Keratinocyte (primary cell): Measurements from ENCODE around the gene ALG11.

Experiments used
- EZH2 ChIP-seq: IDR thresholded peaks from one replicate; pipeline ENCODE4 v1.6.1; 2012; ENCODE audit warnings: inconsistent platforms, mild to moderate bottlenecking, low read length, moderate library complexity
- TF ChIP-seq, protein P1 (sequence below), 3 experiments: IDR thresholded peaks in 1 of 3; conservative IDR thresholded peaks in 1 of 3; optimal IDR thresholded peaks in 1 of 3; 2 replicates in 2 of 3; 3 replicates in 1 of 3; pipeline versions ENCODE3 to v1.5.1; 2011; ENCODE audit warnings: low read length in 3 of 3, mild to moderate bottlenecking in 3 of 3, moderate library complexity in 2 of 3, control low read depth in 1 of 3, inconsistent platforms in 1 of 3; ENCODE audit not compliant: insufficient read depth in 2 of 3; ENCODE audit errors: extremely low read depth in 1 of 3

DNA sequence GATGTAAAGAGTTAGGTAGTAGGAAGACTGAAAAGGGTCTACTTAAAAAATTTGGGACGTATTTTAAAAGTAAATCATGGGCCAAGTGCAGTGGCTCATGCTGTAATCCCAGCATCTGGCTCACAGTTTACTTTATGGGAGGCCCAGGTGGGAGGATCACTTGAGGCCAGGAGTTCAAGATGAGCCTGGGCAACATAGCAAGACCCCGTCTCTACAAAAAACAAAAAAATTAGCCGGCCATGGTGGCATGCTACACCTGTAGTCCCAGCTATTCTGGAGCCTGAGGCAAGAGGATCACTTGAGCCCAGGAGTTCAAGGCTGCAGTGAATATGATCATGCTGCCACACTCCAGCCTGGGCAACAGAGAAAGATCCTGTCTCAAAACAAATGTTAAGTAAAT, 35.3 kb downstream of the ALG11 start:
- TF ChIP-seq, protein P1, sequence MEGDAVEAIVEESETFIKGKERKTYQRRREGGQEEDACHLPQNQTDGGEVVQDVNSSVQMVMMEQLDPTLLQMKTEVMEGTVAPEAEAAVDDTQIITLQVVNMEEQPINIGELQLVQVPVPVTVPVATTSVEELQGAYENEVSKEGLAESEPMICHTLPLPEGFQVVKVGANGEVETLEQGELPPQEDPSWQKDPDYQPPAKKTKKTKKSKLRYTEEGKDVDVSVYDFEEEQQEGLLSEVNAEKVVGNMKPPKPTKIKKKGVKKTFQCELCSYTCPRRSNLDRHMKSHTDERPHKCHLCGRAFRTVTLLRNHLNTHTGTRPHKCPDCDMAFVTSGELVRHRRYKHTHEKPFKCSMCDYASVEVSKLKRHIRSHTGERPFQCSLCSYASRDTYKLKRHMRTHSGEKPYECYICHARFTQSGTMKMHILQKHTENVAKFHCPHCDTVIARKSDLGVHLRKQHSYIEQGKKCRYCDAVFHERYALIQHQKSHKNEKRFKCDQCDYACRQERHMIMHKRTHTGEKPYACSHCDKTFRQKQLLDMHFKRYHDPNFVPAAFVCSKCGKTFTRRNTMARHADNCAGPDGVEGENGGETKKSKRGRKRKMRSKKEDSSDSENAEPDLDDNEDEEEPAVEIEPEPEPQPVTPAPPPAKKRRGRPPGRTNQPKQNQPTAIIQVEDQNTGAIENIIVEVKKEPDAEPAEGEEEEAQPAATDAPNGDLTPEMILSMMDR (optimal IDR thresholded peaks at IDR 0.05 in 1 of 3, IDR thresholded peaks at IDR 0.05 in 1 of 3, conservative IDR thresholded peaks at IDR 0.05 in 1 of 3; ENCODE audit: extremely low read depth in 1 of 3, insufficient read depth in 2 of 3, low read length in 3 of 3) = no peak
- no peak for TF ChIP-seq EZH2
